ENCODE results near the gene ZNF691. TPM values are rescaled to one million over a fixed set of nuclear protein-coding genes. Genes with fewer than 3 reads are reported as not detected.
"Not testable (repeated sequence)": the region's sequence is repeated elsewhere in the genome, so short reads cannot be mapped to it uniquely, and the experiment has no call there.

Gene ZNF691
- total RNA-seq, 1 experiment from 2014 or later, result 13.6 TPM

- H3K9me3 ChIP-seq (replicated peaks), result no peaks in the 10 kb centered on the region
Observed at GRCh38 chr1:42889264-42889663, 42.9 kb downstream of the ZNF691 start.

GRCh38 chr1:42891465-42892138 is 45.2 kb downstream of the ZNF691 start:
- Histone ChIP-seq H3K4me3 (no peak overlapping the region), H3K36me3 (no peaks in the 10 kb centered on the region), H3K27me3 (no peaks in the 10 kb centered on the region), H3K9me3 (replicated peaks) (peaks cover under 1% of the 10 kb centered on the region), H3K27ac (no peak overlapping the region), H3K4me1 (no peaks in the 10 kb centered on the region)
- no peak for DNase-seq

More at GRCh38 chr1:42889264-42889663, 42.9 kb downstream of the ZNF691 start:
- Histone ChIP-seq H3K4me1 (no peaks in the 10 kb centered on the region), H3K27ac (no peak overlapping the region), H3K4me3 (no peak overlapping the region), H3K36me3 (no peaks in the 10 kb centered on the region), H3K27me3 (no peaks in the 10 kb centered on the region)
- no peak for DNase-seq

GRCh38 chr1:42899960-42900359 is 53.5 kb downstream of the ZNF691 start:
- H3K27ac ChIP-seq; H3K4me1 ChIP-seq; H3K4me3 ChIP-seq; DNase-seq; H3K27me3 ChIP-seq; H3K9me3 ChIP-seq (replicated peaks); H3K36me3 ChIP-seq: not testable (repeated sequence)

Other genes with a start within 250 kb of the ZNF691 start
- 104 TPM in 2 replicates for gene PPIH, start 188.2 kb upstream of the ZNF691 start, total RNA-seq (2014; rRNA removed; shearing (Covaris generic))
- gene YBX1, start 164.2 kb upstream of the ZNF691 start, total RNA-seq (2014; rRNA removed; shearing (Covaris generic)), result 2,043 and 2,077 TPM in 2 replicates
- 0.12 and 0.23 TPM in 2 replicates for gene CLDN19, start 106.4 kb upstream of the ZNF691 start, total RNA-seq (2014; rRNA removed; shearing (Covaris generic))
- 47.2 and 47.8 TPM in 2 replicates for gene P3H1, start 79.6 kb upstream of the ZNF691 start, total RNA-seq (2014; rRNA removed; shearing (Covaris generic))
- 3.5 and 3.8 TPM in 2 replicates for gene C1orf50, start 79.4 kb upstream of the ZNF691 start, total RNA-seq (2014; rRNA removed; shearing (Covaris generic))
- 0.05 and 0.06 TPM in 2 replicates for gene TMEM269, start 61.6 kb upstream of the ZNF691 start, total RNA-seq (2014; rRNA removed; shearing (Covaris generic))
- 1.8 and 2.9 TPM in 2 replicates for gene ERMAP, start 29.5 kb upstream of the ZNF691 start, total RNA-seq (2014; rRNA removed; shearing (Covaris generic))
- 40.4 and 45.3 TPM in 2 replicates for gene SVBP, start 29.2 kb upstream of the ZNF691 start, total RNA-seq (2014; rRNA removed; shearing (Covaris generic))
- 64.8 and 73.2 TPM in 2 replicates for gene SLC2A1, start 112.3 kb downstream of the ZNF691 start, total RNA-seq (2014; rRNA removed; shearing (Covaris generic))

Data from SJCRH30 (cell line).